ENCODE results near the gene ANKAR.
"Not testable (repeated sequence)": the region's sequence is repeated elsewhere in the genome, so short reads cannot be mapped to it uniquely, and the experiment has no call there.

The ANKAR gene

GRCh38 chr2:189674374-189675112 lies at the start of gene ANKAR:
Gene ANKAR, plus strand, starts transcription at chr2:189674670. Its CDS starts 1,821 bp downstream, at chr2:189676491.
- DNase-seq (ENCODE audit: low read depth): peak; percentile 72

- no peak for DNase-seq (ENCODE audit: low read depth)
These were observed 48.8 kb upstream of the ANKAR start for GRCh38 chr2:189625636-189626035.

GRCh38 chr2:189627789-189628188 lies 46.7 kb upstream of the ANKAR start:
- DNase-seq (ENCODE audit: low read depth): no peak

GRCh38 chr2:189628817-189629530 lies 45.5 kb upstream of the ANKAR start:
- DNase-seq (ENCODE audit: low read depth): no peak

DNA sequence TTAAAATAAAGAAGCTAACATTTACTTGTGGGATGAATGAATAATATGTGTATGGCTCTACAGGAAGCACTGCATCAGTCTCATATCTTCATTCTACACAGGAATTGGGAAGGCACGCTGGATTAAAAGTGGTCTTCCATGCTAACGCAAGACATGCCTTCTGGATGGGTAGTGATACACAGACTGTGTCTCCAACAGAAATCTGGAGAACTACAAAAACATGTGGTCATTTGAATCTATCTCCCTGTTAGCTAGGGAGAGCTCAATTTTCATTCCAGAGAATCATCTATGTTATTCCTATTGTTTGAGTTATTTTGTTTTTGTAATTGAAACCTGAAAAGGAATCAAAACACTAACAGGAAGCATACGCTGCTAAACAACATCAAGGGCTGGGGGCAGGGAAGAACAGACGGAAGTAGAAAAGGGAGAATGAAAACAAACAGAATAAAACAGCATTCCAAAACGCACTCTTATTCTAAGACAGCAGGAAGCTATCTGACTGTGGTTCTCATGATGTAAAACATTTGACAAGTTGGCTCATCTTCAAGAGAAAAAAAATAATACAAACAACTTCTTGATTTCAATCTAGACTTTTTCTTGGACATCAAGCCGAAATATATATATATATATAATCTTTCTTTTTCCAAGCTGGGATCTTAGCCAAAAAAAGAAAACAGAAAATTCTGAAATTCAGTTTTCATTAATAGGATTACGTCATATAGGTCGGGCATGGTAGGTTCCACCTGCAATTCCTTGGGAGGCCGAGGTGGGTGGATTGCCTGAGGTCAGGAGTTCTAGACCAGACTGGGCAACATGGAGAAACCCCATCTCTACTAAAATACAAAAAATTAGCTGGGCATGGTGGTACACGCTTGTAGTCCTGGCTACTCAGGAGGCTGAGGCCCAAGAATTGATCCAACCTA lies 44.7 kb upstream of the ANKAR start:
- no peak for DNase-seq (ENCODE audit: low read depth)

DNA sequence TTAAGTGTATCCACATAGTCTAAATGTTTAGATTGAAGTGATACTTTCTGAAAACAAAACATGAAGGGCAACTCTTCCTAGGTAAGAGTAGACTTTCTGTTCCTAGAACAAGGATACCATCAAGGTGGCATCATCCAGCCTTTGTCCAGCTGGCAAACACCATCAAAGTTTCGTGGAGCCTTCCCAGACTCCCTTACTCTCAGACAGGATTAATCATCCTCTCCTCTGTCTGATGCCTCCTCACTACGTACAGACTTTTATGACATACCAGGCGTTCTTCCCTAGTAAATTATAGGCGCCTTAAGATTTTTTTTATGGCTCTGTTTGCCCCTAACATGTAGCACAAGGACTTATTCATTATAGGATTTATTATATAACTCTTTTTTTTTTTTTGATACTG lies 42.6 kb upstream of the ANKAR start:
- no peak for DNase-seq (ENCODE audit: low read depth)

- no peak for DNase-seq (ENCODE audit: low read depth)
These were observed 41.1 kb upstream of the ANKAR start for GRCh38 chr2:189633392-189633811.

DNA sequence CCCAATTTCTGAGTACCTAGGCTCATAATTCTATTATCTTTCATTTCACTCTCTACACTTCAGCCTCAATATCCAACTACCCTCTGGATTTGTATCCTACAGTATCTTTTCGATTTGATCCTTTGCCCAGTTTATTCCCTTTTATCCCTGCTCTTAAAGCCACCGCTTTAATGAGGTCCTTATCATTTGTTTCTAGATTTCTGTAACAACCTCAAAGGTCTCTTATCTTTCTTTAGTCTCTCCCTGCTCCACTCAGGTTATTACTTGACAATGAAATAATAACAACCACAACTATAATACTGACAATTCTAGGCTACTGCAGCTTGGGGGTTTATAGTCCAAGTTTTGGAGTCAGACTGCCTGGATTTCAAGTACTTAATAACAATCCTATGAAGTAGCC lies 39.1 kb upstream of the ANKAR start:
- DNase-seq (ENCODE audit: low read depth): no peak

DNA sequence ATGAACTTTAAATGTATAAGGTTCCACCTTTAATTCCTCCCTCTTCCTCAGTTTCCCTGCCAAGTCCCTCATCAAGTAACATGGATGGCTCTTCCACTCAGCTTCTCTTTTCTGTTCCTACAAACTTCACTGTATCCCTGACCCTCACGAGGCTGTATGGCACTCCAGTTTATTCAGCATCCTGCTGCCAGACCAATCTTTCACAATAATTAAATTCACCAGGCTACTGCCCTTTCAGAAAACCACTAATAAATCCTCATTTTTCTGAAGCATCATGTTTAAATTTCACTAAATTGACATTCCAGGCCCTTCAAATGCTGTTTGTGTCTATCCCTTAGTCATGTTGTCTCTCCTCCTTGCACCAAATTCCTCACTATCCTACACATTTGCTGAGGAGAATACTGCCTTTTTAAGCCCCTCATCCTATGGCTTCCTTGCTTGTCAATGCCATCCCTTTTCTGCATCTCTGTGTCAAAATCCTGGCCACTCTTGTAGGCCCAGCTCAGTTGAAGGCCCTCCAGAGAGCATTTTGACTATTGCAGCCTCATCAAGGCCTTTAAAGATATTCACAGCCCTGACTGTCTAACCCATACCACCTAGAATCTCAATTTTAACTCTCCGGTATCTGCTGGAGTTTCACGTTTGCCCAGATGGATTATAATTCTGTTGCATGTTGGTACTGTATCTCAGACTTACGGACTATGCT lies 36.0 kb upstream of the ANKAR start:
- no peak for DNase-seq (ENCODE audit: low read depth)

DNA sequence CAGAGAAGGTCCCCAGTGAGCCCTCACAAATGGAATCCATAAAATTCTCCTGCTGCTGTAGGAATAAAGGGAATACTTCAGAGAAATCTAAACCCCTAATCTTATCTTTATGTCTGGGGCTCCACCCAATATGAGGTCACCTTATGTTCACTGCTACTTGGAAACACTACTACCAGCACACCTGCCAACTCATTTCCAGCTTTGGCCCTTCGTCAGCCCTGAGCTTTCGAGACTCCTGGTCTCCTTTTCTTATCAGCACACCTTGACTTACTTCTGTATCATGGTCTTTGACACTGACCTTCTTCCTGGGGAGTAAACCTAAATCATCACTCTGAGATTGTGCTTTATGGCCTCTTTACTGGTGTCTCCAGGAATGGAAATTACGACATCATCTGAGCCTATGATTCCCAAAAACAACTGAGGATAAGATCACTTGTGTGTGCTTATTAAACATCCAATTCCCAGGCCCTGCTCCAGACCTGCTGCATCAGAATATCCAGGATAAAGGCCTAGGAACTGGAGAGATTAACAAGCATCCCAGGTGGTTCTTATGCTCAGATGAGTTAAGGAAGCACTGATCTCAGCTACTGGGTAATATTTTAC lies 35.4 kb upstream of the ANKAR start:
- no peak for DNase-seq (ENCODE audit: low read depth)

DNA sequence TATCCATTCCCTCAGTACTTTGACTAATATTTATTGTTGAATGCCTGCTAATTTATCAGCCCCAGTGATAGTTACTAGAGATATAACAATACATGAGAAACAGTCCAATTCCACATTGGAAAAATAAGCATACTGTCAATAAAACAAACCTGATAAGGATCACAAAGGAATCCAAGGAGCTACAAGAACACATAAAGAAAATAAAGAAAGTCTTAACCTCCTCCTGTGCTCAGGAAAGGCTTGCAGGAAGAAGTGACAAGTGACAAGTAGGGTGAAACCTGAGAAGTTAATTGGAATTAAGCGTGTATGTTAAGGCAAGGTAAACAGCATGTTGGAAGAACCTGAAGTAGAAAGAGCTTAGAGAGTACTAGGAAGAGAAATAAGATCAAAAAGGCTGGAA lies 33.5 kb upstream of the ANKAR start:
- no peak for DNase-seq (ENCODE audit: low read depth)

- no peak for DNase-seq (ENCODE audit: low read depth)
These were observed 32.9 kb upstream of the ANKAR start for GRCh38 chr2:189641590-189641989.

DNA sequence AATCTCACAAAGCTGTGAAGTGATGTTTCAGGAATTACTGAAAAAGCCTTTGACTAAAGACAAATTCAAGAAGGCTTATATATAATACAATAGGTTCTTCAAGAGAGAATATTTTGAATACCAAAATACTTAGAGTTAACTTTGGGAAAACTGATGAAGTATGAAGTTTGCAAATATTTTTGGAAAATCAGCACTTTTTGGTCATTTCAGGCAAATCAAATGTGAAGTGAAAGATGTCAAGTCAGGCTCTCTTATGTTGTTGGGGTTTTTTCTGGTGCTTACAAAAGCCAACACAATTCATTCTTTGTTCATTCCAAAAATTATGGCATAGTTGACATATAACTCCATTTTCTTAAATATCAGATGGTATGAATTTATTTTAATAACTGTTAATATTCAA lies 27.9 kb upstream of the ANKAR start:
- DNase-seq (ENCODE audit: low read depth): no peak

DNA sequence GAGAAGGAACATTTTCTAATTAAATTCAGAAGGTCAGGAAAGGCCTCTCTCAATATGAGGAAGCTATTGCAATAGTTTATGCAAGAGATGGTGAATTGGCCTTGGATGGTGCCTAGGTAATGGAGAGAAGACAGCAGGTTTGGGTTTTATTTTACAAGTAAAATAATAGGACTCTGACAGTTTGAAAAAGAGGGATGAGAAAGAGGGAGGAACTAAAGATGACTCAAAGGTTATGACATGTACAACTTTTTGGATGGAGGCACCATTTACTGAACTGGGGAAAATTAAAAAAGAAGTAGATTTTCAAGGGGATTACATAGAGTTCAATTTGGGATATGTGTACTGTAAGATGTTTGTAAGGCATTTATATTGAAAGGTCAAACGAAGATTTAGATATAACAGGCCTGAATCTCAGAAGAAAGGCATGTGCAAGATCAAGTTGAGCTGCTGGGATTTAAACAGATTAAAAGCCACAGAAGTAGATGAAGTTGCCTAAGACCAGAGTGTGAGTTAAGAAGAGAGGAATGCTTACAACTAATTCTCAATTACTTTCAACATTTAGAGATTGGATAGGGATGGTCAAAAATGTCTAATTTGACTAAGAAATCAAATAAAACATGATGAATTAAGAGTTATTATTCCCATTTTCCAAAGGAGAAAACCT lies 25.5 kb upstream of the ANKAR start:
- DNase-seq (ENCODE audit: low read depth): no peak

DNA sequence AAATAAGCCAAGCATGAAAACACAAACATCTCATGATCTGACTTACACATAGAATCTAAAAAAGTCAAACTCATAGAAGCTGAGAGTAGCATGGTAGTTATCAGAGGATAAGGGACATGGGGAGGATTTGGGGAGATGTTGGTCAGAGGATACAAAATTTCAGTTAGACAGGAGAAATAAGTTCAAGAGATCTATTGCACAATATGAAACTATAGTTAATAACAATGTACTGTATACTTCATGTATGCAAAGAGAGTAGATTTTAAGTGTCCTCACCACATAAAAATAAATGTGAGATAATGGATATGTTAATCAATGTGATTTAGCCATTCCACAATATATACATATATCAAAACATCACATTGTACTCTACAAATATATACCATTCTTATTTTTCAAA lies 23.2 kb upstream of the ANKAR start:
- DNase-seq (ENCODE audit: low read depth): no peak

DNA sequence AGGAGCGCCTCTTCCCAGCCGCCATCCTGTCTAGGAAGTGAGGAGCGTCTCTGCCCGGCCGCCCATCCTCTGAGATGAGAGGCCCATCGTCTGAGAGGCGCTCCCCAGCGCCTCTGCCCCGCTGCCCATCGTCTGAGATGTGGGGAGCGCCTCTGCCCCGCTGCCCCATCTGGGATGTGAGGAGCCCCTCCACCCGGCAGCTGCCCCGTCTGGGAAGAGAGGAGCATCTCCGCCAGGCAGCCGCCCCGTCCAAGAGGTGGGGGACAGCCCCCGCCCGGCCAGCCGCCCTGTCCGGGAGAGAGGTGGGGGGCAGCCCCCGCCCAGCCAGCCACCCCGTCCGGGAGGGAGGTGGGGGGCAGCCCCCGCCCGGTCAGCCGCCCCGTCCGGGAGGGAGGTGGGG lies 21.0 kb upstream of the ANKAR start:
- DNase-seq (ENCODE audit: low read depth): not testable (repeated sequence)

GRCh38 chr2:189654641-189655040 lies 19.8 kb upstream of the ANKAR start:
- no peak for DNase-seq (ENCODE audit: low read depth)

DNA sequence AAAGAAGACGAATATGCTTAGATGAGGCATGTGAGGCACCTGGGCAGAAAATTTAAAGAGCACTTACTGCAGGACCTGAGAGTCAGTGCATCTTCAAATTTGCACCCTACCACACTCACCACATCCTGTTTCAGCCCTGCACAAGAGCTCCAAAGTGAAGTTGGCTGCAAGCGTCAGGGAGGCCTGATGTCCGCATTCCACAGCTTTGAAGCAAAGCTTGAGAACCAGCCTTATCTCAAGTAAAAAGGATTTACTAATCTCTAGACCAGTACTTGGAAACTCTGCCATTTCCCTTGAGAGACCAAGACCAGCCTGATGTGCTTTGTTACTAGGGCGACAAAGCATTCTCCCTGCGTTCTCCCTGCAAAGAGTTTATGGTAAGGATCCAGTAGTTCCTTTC lies 16.6 kb upstream of the ANKAR start:
- no peak for DNase-seq (ENCODE audit: low read depth)

DNA sequence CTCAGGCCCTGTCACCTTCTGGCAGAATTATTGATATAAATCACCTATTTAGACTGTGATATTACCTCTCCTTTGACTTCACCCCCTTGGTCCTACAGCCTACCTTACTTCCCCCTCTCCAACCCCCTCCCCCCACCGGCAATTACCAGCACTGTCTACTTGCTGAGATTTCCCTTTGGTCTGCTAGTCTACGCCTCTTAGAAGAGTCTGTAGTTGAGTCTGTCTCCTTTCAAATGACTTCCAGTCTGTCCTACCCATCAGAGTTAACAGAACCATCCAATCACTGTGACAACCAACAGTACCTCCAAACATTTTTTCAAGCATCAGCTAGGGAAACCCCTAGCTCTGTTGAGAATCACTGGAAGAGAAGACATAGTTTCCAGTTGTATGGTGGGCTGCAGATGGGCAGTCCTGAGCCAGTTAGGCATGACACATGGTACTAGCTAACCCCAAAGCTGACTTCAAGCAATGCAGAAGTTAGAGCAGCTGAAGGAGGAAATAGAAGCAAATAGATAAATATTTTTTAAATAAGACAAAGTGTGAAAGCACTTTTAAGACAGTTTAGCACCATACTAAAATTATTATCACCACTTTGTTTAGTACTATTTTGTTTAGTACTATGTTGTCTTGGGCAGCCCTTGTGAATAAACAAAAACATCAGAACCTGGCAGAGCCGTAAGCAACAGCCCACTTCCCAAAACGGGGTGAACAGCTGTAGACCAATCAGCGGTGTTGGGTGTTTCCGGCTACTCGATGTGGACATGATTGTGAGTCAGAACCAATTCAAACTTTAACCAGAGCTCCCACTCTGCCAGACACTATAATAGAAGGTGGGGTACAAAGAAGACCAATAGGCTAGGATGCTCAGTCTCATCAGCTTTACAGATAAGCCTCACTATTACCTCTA lies 15.9 kb upstream of the ANKAR start:
- DNase-seq (ENCODE audit: low read depth): no peak

DNA sequence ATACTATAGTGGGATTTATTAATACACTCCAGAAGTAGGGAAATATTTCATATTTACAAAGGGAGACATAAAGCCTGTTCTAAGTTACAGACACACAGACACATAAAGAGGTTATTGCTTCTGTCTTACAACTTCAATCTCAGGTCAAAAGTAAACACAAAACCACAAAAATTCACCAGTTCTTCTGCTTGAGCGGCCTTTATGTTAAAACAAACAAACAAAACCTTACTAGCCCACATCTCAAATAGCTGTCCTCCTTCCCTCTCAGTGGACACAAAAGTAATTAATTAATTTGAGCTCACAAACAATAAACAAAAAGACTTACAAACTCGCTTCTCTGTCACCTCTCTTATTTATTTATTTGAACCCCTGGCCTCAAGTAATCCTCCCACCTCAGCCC lies 14.7 kb upstream of the ANKAR start:
- no peak for DNase-seq (ENCODE audit: low read depth)

All from stimulated activated CD8-positive, alpha-beta memory T cell treated with anti-CD3 and anti-CD28 coated beads, Interleukin-4, amount 100 ng/mL, for 24 hours (primary cell).